Measurements from ENCODE around the gene AMPD3. TPM values are rescaled to one million over a fixed set of nuclear protein-coding genes. Genes with fewer than 3 reads are reported as not detected.
A peak's percentile ranks its signal among the peaks of the same experiment; 100 is the strongest.

AMPD3 gene
- total RNA-seq, 2 experiments from 2014 or later, result 31.1 to 34.2 TPM

- no peak for ATAC-seq
- Mint-ChIP-seq H3K27ac (no peak overlapping the region), H3K9me3 (no peaks in the 10 kb centered on the region), H3K4me1 (ENCODE audit: low read depth) (peaks cover 36% of the 10 kb centered on the region), H3K27me3 (no peaks in the 10 kb centered on the region), H3K36me3 (ENCODE audit: low read depth) (no peaks in the 10 kb centered on the region), H3K4me3 (no peak overlapping the region)
- intact Hi-C loops (cut with micrococcal nuclease), result no loop called here
- CTCF ChIA-PET, result interaction anchor here (1.1 to 1.3 kb wide), 2 partner anchors 14 to 23 kb away, joined by 3 to 4 read pairs; no protein-coding TSS in a partner anchor
- no peak for TF ChIP-seq CTCF (IDR thresholded peaks at IDR 0.05)
- POLR2A ChIA-PET, result interaction anchor here (4.6 kb wide), 1 partner anchor 18 kb away, joined by 30 read pairs; the partner anchor contains the start of gene AMPD3
- DNase-seq, result no peak
Observed at GRCh38 chr11:10439351-10439750, 15.7 kb upstream of the AMPD3 start.

- H3K4me3 Mint-ChIP-seq, result no peak overlapping the region
- no peaks in the 10 kb centered on the region for H3K27me3 Mint-ChIP-seq
Observed at GRCh38 chr11:10439924-10440323, 15.1 kb upstream of the AMPD3 start.

GRCh38 chr11:10440401-10440800 lies 14.7 kb upstream of the AMPD3 start:
- TF ChIP-seq CTCF (IDR thresholded peaks at IDR 0.05), result no peak
- no peaks in the 10 kb centered on the region for H3K27me3 Mint-ChIP-seq
- peak overlapping the region; percentile 26 for H3K27ac Mint-ChIP-seq
- DNase-seq (no peak), ATAC-seq (no peak)
- CTCF ChIA-PET, result interaction anchor here (2.7 to 3.3 kb wide), 2 partner anchors 13 to 27 kb away, joined by 9 to 18 read pairs; no protein-coding TSS in a partner anchor
- H3K4me3 Mint-ChIP-seq, result no peak overlapping the region
- H3K9me3 Mint-ChIP-seq, result no peaks in the 10 kb centered on the region
- intact Hi-C loops (cut with micrococcal nuclease), result no loop called here
- H3K4me1 Mint-ChIP-seq (ENCODE audit: low read depth), result peaks cover 46% of the 10 kb centered on the region
- POLR2A ChIA-PET, result interaction anchor here (4.6 kb wide), 1 partner anchor 17 kb away, joined by 30 read pairs; the partner anchor contains the start of gene AMPD3
- no peaks in the 10 kb centered on the region for H3K36me3 Mint-ChIP-seq (ENCODE audit: low read depth)

More at GRCh38 chr11:10439924-10440323, 15.1 kb upstream of the AMPD3 start:
- DNase-seq (no peak), ATAC-seq (no peak)
- intact Hi-C loops (cut with micrococcal nuclease), result no loop called here
- Mint-ChIP-seq H3K9me3 (no peaks in the 10 kb centered on the region), H3K27ac (no peak overlapping the region), H3K4me1 (ENCODE audit: low read depth) (peaks cover 42% of the 10 kb centered on the region), H3K36me3 (ENCODE audit: low read depth) (no peaks in the 10 kb centered on the region)
- TF ChIP-seq CTCF (IDR thresholded peaks at IDR 0.05), result no peak
- ChIA-PET POLR2A (interaction anchor here (4.6 kb wide), 1 partner anchor 17 kb away, joined by 30 read pairs; the partner anchor contains the start of gene AMPD3), CTCF (interaction anchor here (2.7 to 3.3 kb wide), 2 partner anchors 13 to 26 kb away, joined by 9 to 18 read pairs; no protein-coding TSS in a partner anchor)

GRCh38 chr11:10441091-10441490 lies 14.0 kb upstream of the AMPD3 start:
- Mint-ChIP-seq H3K4me1 (ENCODE audit: low read depth) (peaks cover 50% of the 10 kb centered on the region), H3K27ac (no peak overlapping the region), H3K27me3 (no peaks in the 10 kb centered on the region), H3K9me3 (no peaks in the 10 kb centered on the region), H3K4me3 (no peak overlapping the region), H3K36me3 (ENCODE audit: low read depth) (no peaks in the 10 kb centered on the region)
- ATAC-seq (no peak), DNase-seq (no peak)
- TF ChIP-seq CTCF (IDR thresholded peaks at IDR 0.05), result no peak
- CTCF ChIA-PET, result interaction anchor here (0.7 to 3.3 kb wide), 7 partner anchors 11 to 906 kb away, joined by 3 to 18 read pairs (median 4); partner anchors contain the start of gene RNF141
- intact Hi-C loops (cut with micrococcal nuclease), result no loop called here
- POLR2A ChIA-PET, result interaction anchor here (4.6 kb wide), 1 partner anchor 16 kb away, joined by 30 read pairs; the partner anchor contains the start of gene AMPD3
